CD1c-positive myeloid dendritic cell (primary cell): ENCODE measurements around the gene FRY.

ENCODE experiments used
- DNase-seq: peaks from one replicate; pipeline ENCODE4 v3.0.0-alpha.2; 2016; ENCODE audit errors: extremely low spot score

The FRY gene

GRCh38 chr13:32081591-32081990, 50.0 kb downstream of the FRY start:
- DNase-seq: no peak

GRCh38 chr13:32086366-32086765, 54.8 kb downstream of the FRY start:
- no peak for DNase-seq

- no peak for DNase-seq
These were observed 55.3 kb downstream of the FRY start for GRCh38 chr13:32086791-32087441.

GRCh38 chr13:32087955-32088747, 56.6 kb downstream of the FRY start:
- DNase-seq: no peak

- no peak for DNase-seq
These were observed 60.9 kb downstream of the FRY start for GRCh38 chr13:32092496-32092895.

- DNase-seq: no peak
These were observed 61.4 kb downstream of the FRY start for GRCh38 chr13:32093006-32093405.

GRCh38 chr13:32098272-32098671, 66.7 kb downstream of the FRY start:
- no peak for DNase-seq

- DNase-seq: no peak
These were observed 74.2 kb downstream of the FRY start for GRCh38 chr13:32105653-32106313.

GRCh38 chr13:32107474-32107873, 75.9 kb downstream of the FRY start:
- peak; percentile 12 for DNase-seq

- no peak for DNase-seq
These were observed 76.4 kb downstream of the FRY start for GRCh38 chr13:32107973-32108372.

GRCh38 chr13:32113532-32113931, 82.0 kb downstream of the FRY start:
- no peak for DNase-seq

GRCh38 chr13:32114284-32114950, 82.8 kb downstream of the FRY start:
- no peak for DNase-seq

GRCh38 chr13:32115066-32115465, 83.5 kb downstream of the FRY start:
- DNase-seq: peak; percentile 78

- peak; percentile 91 for DNase-seq
These were observed 84.6 kb downstream of the FRY start for GRCh38 chr13:32116210-32116609.

- DNase-seq: peak; percentile 31
These were observed 85.4 kb downstream of the FRY start for GRCh38 chr13:32117001-32117400.

- peak; percentile 74 for DNase-seq
These were observed 86.1 kb downstream of the FRY start for GRCh38 chr13:32117701-32118100.

- DNase-seq: no peak
These were observed 89.7 kb downstream of the FRY start for GRCh38 chr13:32121316-32121715.

GRCh38 chr13:32124743-32125142, 93.2 kb downstream of the FRY start:
- peak; percentile 73 for DNase-seq

- DNase-seq: peak; percentile 63
These were observed 93.7 kb downstream of the FRY start for GRCh38 chr13:32125221-32125689.

GRCh38 chr13:32125751-32126150, 94.2 kb downstream of the FRY start:
- DNase-seq: peak; percentile 67

- no peak for DNase-seq
These were observed 94.7 kb downstream of the FRY start for GRCh38 chr13:32126278-32126677.

GRCh38 chr13:32126756-32127155, 95.2 kb downstream of the FRY start:
- DNase-seq: no peak
